GM19395 (cell line): ENCODE data around the gene MPRIP.

ENCODE experiments used
- ATAC-seq: cut with Tn5 transposase; IDR thresholded peaks from one replicate; pipeline ENCODE4 v1.9.1; 2021; ENCODE audit warnings: mild to moderate bottlenecking, moderate library complexity; ENCODE audit not compliant: unreplicated experiment

Gene MPRIP

DNA sequence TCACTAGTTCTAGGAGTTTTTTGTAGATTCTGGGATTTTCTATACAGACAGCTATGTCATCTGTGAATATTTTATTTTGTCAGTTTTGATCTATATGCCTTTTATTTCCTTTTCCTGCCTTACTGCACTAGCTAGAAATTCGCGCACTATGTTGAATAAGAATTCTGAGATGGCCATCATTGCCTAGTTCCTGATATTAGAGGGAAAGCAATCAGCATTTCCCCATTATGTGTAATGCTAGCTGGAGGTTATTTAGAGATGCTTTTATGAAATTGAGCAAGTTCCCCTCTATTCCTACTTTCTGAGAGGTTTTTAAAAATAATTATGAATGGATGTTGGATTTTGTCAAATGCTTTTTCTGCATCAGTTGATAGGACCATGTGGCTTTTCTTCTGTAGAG lies 23.8 kb downstream of the MPRIP start:
- no peak for ATAC-seq

DNA sequence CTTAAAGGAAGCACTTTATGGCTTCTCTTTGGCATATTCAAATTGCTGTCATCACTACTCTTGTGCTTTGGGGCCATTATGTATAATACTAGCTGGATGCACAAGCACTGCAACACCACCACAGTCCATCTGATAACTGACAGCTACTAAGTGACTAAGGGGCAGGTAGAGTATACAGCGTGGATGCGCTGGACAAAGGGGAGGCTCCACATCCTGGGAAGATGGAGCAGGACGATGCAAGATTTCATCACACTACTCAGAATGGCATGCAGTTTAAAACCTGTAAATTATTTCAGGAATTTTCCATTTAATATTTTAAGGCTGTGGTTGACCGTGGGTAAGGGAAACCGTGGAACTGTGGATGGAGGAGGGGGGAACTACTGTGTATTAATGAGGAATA lies 25.0 kb downstream of the MPRIP start:
- ATAC-seq = no peak

DNA sequence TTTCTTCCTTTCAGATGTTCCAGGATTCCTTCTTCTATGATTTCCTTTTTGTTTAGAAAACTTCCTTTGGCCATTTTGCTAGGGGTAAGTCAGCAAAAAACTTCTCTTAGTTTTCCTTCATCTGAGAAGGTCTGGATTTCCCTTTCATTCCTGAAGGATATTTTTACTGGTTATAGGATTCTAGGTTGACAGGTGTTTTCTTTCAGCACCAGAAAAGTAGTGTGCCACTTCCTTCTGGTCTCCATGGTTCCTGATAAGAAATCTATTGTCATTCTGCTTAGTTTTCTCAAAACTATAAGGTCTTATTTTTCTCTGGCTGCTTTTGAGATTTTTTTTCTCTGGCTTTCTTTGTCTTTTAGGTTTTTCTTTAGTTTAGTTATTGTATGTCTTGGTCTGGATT lies 27.6 kb downstream of the MPRIP start:
- ATAC-seq = no peak

DNA sequence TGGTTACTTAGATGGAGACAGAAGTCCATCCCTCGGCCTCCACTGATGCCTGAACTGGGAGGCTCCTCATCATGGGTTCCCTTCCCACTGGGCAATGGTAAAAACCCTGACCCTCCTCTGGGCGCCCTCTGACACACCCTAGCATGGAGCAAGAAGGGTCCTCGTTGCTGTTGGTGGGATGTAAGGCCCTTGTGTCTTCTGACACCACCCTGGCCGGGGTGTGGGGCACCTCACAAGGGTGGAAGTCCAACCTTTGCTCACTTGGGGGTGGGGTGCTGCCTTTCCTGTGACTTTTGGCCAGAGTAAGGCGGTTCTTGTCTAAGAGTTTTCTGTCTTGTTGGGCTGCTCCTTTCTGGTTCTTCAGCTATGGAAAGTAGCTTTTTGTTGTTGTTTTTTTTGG lies 28.7 kb downstream of the MPRIP start:
- no peak for ATAC-seq

DNA sequence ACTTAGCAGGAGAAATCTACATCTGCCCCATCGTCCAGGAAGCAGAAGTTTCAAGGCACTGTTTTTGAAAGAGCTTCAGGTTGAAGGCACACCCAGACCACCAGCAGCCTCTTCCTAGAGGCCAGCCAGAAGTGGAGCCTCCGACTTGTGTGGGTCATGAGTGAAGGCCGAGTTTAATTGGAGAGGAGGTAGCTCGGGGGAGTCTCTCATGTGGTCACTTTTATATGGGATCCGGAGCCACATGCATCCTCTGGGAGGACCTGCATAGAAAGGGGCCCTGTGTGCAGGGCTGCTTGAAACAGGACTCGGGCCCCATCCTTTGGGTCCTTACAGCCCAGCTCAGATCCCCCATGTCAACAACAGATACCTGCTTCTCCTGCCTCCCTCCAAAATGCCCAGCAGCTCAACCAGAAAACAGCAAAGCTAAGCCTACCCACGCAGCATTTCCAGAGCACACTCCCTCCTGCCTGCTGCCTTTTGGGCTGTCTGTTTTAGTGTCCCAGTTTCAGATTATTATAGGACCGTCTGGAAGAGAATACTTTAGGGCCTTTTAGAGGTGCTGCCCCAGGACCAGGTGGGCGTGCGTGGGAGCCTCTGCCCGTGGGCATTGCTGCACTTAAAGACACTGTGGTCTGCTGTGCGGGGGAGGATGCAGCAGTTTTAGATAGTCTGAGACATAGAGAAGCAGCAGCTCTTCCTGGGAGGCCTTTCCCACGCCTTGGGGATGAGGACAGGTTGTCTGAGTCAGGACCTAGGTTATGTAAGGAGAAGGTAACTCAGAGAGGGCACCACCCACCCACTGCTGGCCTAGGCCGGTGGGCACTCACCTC lies 29.5 kb downstream of the MPRIP start:
- ATAC-seq = no peak

DNA sequence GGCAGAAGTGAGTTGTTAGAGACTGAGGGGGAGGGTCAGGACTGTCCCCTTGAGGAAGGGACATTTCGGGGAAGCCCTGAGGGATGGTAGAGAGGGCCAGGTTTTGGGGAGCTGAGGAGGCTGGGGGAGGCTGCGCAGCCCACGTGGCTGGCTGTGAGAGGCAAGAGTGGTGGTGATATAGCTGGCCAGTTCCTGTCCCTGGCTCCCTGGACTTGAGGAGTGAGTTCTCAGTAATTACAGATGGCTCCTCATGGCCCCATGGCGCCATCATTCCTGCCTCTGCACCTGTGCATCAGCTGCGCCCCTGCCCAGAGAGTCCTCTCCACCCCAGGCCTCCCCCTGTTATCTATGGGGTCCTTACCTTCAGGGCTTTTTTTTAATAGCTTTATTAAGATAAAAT lies 30.3 kb downstream of the MPRIP start:
- ATAC-seq = no peak

DNA sequence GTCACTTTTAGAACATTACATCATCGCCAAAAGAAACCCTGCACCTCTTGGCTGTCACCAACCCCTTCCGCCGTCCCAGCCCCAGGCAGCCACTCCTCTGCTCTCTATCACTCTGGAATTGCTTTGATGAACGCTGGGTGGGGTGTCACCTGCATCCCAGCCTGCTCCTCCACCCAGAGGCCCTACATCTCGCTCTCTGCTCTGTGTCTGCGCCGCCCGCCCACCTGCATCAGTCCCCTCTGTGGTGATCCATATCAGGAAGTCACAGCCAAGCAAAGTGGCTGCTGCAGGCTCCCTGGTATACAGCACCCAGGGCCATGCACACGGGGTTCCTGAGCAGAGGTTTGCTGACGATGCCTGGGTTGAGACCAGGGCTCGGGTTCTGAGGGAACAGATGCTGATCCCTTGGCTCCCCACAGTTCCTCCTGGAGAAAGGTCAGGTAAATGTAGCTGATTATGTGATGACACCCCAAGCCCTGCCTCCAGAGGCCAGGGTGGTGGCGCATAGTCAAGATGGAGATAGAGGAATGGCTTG lies 30.8 kb downstream of the MPRIP start:
- ATAC-seq = no peak

DNA sequence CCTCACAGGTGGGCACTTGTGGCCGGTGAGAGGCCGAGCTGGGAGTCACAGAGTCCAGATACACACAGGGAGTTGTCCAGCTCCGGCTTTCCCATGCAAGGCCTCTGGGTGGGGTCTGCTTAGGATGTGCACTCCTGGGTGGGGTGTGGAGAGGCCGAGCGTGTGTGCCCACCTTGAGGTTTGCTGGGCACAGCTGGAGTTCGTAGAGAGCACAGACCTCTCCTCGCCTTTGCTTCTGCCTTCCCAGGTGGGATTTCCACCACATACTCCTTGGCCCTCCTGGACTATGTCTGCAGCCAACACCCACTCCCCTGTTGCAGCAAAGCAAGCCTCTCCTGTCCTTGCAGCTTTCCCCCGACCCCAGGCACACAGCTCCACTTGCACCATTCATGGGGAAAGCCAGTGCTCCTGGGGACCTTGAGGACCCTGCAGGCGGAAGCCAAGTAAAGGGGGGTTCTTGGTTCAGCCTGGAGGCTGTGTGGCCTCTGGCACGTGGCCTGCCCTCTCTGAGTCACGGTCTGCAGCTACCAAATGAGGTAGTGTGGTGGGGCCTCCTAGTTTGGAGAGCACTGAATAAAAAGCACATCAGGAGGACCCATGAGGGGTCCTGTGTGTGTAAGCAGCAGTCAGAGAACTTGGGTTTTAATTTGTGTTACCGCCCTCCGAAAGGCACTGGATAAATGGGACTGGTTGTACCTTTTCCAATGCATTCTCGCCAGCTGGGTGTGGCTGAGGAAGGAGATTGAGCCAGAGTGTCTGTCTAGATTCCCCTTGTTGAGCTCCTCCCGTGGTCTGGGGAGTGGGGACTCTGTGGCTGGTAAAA lies 31.5 kb downstream of the MPRIP start:
- ATAC-seq = no peak

DNA sequence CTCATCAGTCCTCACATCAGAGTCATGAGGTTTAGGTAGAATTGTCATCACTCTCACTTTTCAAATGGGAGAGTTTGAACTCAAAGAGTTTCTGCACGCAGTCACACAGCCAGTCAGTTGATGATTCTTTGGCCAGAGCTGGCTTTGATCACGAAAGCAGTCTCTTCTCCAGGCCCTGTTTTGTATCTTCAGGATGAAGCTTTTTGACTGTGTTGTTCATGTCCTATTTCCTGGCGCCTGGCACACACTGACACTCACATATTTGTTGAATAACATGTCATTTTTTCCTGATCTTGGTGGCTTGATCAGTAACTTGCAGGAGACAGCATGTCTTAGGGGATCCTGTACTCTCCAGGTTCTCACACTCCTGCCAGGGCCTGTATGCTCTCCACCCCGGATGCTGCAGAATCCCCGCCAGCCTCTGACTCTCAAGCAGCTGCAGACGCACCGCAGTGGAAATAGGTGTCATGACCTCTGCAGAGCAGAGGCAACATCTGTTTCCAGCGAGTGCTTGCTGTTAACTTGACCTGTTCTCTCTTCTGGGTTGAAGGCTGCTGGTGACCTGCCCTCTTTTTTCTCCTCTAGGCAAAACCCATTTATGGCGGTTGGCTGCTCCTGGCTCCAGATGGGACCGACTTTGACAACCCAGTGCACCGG lies 33.0 kb downstream of the MPRIP start:
- ATAC-seq = no peak

DNA sequence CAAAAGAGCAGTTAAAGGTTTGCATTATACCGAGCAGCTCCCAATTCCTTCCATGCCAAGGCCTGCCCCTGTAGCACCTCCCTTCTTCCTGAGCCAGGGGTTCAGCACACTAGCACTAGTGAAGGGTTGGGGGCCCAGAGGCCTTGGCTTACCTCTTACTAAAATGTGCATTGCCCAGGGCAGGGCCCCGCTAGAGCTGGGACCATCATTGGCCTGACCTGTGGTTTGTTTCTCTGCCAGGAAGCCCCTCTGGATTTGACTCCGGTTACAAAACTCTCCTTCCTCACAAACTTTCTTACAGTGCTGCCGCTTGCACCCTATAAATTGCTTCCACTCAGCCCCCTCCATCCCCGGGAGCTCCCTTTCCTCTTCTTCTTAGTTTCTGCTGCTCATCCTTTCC lies 33.8 kb downstream of the MPRIP start:
- ATAC-seq = no peak

DNA sequence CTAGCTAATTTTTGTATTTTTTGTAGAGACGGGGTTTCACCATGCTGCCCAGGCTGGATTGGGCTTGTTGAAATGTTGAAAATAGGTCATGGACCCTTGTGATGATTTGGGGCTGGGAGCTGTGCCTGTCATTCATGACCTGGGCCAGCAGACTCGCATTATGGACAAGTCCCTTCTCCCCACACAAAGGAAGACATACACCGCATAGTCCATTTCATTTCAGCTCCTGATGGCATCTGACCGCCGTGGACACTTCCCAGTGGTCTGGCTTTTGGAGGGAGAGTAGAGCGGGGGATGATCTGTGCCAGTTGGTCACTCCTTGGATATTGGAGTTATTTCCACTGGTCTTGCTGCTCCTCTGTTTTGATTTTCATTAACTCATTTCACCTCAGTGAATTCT lies 34.8 kb downstream of the MPRIP start:
- no peak for ATAC-seq

DNA sequence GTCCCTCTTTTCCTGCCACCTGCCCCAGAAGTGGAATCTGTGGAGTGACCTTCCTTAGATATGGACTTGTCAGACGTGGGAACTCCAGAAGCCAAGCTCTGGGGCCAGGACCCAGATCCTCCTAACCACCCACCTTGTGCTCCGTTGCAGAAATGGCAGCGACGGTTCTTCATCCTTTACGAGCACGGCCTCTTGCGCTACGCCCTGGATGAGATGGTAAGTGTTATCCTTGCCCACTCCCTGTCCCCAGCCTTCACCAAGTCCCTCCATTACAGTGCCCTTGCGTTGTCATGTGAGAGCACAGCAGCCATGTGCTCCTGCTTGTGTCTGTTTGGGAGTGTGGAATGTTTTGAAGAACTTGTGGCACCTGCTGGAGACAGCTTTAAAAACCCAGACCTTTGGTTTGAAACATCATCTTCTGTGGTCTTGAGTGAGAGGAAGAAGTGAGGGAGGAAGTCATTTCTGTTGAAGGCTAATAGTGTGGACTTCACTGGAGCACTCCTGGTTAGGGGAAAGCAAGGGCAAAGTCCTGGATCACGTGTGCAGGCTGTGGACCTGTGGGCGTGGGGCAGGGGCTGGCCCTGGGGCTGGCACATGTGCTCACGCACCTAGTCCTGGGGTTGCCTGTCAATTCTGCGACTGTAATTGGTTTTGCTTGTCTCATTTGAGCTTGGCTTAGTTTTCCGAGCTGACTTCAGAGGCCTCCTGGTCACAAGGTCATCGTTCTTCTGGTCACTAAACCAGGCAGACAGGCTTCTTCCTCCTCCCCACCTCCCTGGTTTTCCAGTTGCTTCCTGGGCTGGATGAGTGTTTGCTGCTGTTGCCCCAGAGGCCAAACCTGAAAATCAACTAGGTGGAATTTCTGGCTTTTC lies 35.8 kb downstream of the MPRIP start:
- no peak for ATAC-seq

DNA sequence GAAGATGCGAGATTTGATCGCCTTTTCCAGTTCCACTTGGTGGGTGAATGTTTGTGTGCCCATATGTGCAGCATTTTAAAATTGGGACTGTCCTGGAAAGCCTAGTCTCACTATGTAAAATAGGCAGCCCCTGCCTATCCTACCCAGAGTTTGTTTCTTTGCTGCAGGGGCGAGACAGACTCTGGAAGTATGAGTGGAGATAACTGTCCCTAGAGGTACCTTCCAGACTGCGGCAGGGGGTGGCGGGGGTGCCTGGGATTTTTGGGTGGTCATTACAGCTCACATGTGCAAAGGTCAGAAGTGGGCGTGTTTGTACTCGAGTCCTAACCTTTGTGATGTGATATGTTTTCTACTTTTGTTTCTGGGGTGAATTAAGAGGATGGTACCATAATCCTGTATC lies 36.6 kb downstream of the MPRIP start:
- no peak for ATAC-seq

DNA sequence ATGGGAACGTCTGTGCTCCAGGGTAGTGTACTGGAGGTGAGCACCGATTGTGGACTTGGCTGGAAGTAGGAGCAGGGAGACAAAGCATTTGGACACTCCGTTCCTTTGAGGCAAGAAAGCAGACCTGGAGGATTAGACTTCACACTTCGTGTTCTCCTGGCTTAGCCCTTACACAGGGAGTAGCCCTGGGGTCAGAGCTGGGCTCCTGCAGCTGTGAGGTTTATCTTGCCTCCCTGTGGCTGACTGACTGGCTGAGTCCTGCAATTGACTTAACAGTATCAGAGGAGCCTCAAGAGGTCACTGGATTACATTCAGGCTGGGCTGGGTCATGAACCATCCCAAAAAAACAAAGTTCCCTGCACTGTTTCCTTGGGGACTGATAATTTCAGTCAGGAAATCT lies 37.1 kb downstream of the MPRIP start:
- ATAC-seq = no peak

DNA sequence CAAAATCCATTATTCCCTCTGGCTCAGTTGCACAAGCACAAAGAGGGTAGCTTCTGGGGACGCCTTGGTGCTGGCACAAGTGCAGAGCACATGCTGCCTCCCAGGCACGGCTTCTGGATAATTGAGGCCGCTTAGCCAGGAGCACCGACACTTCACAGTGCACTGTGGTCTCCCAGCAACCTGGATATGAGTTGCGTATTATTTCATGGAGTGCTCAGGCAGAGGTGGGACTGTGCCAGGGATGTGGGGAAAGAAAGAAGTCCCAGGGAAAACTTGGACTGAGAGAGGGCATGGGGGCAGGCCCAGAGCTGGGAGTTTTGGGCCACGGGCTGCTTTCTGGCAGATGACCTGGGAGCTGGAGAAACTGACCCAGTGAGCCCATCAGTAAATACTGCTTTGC lies 37.5 kb downstream of the MPRIP start:
- ATAC-seq = no peak

DNA sequence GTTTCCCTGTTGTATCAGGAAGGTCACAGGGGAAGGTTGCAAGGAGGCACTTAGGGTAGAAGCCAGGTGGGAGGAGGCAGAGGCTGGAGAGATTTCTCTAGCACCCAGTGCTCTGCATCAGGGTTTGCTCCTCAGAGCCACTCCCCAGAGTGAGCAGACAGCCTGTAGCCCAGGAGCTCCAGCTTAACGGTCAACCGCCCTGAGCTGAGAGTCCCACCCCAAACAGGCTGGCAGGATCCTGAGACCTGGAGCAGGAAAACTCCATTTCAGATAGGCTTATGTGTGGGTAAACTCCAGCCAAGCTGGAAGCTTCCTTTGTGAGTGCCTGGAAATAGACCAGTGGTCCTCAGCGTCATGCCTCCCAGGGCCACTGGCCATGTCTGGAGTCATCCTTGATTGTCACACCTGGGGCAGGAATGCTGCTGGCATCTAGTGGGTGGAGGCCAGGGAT lies 37.9 kb downstream of the MPRIP start:
- no peak for ATAC-seq

DNA sequence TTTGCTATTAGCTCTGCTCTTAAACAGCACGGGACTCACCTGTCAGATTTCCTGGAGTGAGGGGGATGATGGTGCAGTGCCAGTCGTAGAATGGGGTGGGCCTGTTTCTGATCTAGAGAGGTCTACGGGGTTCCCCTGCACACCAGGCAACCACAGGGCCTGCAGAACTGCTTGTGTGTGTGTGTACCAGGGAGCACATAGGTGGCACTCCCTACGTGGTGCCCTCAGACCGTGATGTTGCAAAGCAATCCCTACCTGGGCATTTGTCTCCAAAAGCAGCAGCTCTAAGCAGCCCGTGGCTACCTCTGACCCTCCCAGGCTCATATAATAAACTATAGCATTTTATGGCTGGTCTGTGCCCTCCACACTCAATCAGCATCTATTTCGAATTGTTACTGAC lies 38.5 kb downstream of the MPRIP start:
- no peak for ATAC-seq

DNA sequence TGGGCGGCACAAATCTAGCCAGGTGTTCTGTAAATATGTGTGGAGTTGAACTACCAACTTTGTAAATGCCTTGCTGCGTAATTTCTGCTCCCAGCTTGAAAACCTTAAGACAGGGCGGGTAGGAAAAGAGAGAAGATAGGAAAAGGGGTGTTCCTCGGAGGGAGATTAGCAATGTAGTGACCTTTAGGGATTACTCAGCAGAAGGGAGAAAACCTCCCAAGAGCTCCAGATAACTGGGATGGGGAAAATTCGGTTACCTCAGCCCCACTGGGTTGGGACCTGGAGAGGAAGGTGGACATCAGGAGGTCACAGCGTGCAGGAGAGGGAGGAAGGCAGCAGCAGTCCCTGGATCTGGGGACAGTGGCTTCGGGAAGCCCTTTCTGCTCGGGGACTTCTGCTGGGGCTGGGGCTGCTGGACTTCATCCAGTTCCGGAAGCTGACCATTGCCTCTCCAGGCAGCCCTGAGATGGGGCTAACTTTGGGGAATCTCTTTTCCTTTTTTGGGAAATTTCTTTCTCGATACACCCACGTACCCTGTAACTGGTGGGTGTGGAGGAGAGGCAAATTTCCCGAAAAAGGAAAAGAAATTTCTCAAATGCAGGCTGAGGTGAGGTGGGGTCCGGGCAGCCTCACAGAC lies 39.2 kb downstream of the MPRIP start:
- ATAC-seq = no peak

DNA sequence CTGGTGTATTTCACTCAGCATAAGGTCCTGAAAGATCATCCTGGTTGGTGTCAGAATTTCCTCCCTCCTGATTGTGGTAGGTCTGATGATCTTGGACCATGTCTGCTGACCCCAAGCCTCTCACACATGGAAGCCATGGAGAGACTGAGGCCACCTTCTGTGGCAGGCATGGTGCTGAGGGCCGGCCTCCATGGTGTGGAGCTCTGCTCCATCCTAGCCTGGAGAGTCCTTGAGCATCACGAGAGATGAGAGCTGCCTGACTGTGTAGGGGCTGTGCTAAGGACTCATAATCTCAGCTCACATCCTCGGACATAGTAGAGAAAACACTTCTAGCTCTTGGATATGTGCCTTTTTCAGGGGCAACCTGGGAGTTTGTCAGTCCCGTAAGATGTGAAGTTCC lies 40.6 kb downstream of the MPRIP start:
- ATAC-seq = no peak

DNA sequence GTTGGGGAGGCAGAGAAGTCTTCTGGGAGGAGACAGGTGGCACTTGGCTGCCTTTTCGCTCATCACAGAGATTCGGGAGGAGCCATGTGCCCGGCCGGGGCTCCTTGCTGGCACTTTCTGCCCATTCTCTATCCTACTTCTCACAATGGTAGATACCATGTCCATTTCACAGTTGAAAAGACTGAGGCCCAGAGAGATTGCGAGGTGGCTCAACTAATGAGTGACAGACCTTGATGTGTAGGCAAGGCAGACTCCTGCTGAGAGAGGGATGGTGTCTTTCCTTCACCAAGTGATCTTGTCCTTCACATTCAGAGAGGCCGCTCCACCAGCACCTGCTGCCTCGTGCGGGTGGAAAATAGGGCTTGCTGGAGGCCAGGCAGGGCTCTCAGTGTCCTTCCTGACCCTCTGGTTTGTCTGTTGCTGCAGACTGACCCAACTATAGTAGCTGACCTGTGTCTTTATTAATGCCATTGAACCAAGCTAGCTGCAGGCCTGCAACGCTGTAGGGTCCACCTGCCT lies 42.1 kb downstream of the MPRIP start:
- no peak for ATAC-seq
